H1 (cell line): ENCODE results near the gene ALPP. TPM values are rescaled to one million over a fixed set of nuclear protein-coding genes. Genes with fewer than 3 reads are reported as not detected.

ENCODE experiments used
- CTCF ChIA-PET: fragments of 300-600 bp; sonication (Branson Sonifier 250); formaldehyde crosslinking; loops from one replicate; lab custom pipeline; 2021; ENCODE audit not compliant: partially characterized antibody; lab: Charles Lee
- POLR2A ChIA-PET: fragments of 300-600 bp; sonication (Branson Sonifier 250); formaldehyde crosslinking; loops from one replicate; lab custom pipeline; 2021; ENCODE audit warnings: inconsistent platforms; ENCODE audit not compliant: partially characterized antibody; lab: Charles Lee
- DNase-seq, 2 experiments: peaks; one replicate each; pipeline versions ENCODE4 v3.0.0 to v3.0.0-alpha.2; 2010 to 2022; ENCODE audit warnings: low spot score in 2 of 2, low read depth in 1 of 2, mixed read lengths in 1 of 2
- FAIRE-seq: peaks from 2 replicates; lab custom pipeline; 2011; peaks lifted over from hg19 to GRCh38; lab: Jason Lieb, UNC
- H2AFZ ChIP-seq: 2 replicates; pipeline ENCODE4 v1.8.1; 2012; ENCODE audit warnings: low read length, inconsistent platforms
- H2AK5ac ChIP-seq: 2 replicates; pipeline ENCODE4 v1.6.1; 2013; ENCODE audit warnings: low read depth, low read length
- H2BK120ac ChIP-seq: replicated peaks from 2 replicates; pipeline ENCODE3; 2013; ENCODE audit warnings: low read depth, low read length, inconsistent platforms
- H2BK12ac ChIP-seq: 2 replicates; pipeline ENCODE4 v1.6.1; 2013; ENCODE audit warnings: low read depth, low read length
- H2BK15ac ChIP-seq: 2 replicates; pipeline ENCODE4 v1.6.1; 2013; ENCODE audit warnings: low read length
- H2BK20ac ChIP-seq: 2 replicates; pipeline ENCODE4 v1.6.1; 2013; ENCODE audit warnings: low read length
- H2BK5ac ChIP-seq: 2 replicates; pipeline ENCODE4 v1.6.1; 2013; ENCODE audit warnings: low read depth, low read length
- H3K14ac ChIP-seq: 2 replicates; pipeline ENCODE4 v1.6.1; 2013; ENCODE audit warnings: inconsistent platforms; ENCODE audit not compliant: insufficient read length
- H3K18ac ChIP-seq: 2 replicates; pipeline ENCODE4 v1.6.1; 2013; ENCODE audit warnings: low read length; ENCODE audit errors: extremely low read depth
- H3K23ac ChIP-seq: 2 replicates; pipeline ENCODE4 v1.6.1; 2013; ENCODE audit warnings: inconsistent platforms; ENCODE audit not compliant: insufficient read length
- H3K23me2 ChIP-seq: 2 replicates; pipeline ENCODE4 v1.6.1; 2013; ENCODE audit warnings: low read depth, low read length
- H3K27ac ChIP-seq: 2 replicates; pipeline ENCODE4 v1.6.1; 2011; ENCODE audit warnings: low read depth, low read length, inconsistent platforms
- H3K27me3 ChIP-seq, 4 experiments: replicated peaks in 1 of 4; 1 replicate in 1 of 4; 2 replicates in 3 of 4; pipeline versions ENCODE4 v1.6.1 to v1.8.1; 2011 to 2013; ENCODE audit warnings: low read length in 3 of 4, mild to moderate bottlenecking in 3 of 4, inconsistent platforms in 2 of 4, mixed read lengths in 2 of 4, moderate library complexity in 1 of 4; ENCODE audit not compliant: control insufficient read depth in 3 of 4, insufficient read depth in 3 of 4; ENCODE audit errors: extremely low read depth in 1 of 4
- H3K36me3 ChIP-seq, 4 experiments: 2 replicates each; pipeline versions ENCODE4 v1.6.1 to v1.8.1; 2011 to 2013; ENCODE audit warnings: mild to moderate bottlenecking in 4 of 4, low read length in 3 of 4, moderate library complexity in 2 of 4, control low read depth in 1 of 4, inconsistent platforms in 1 of 4; ENCODE audit not compliant: insufficient read depth in 4 of 4, control insufficient read depth in 2 of 4
- H3K4ac ChIP-seq: replicated peaks from 2 replicates; pipeline ENCODE3; 2013; ENCODE audit warnings: low read length, low read depth, mixed read lengths, inconsistent platforms; ENCODE audit not compliant: insufficient read length
- H3K4me1 ChIP-seq, 4 experiments: replicated peaks in 1 of 4; 1 replicate in 1 of 4; 2 replicates in 3 of 4; pipeline versions ENCODE4 v1.6.1 to v1.8.1; 2011 to 2013; ENCODE audit warnings: low read length in 3 of 4, inconsistent platforms in 2 of 4, mixed read lengths in 1 of 4; ENCODE audit not compliant: insufficient read depth in 4 of 4, control insufficient read depth in 3 of 4
- H3K4me2 ChIP-seq, 2 experiments: 2 replicates each; pipeline versions ENCODE4 v1.6.1 to v1.8.1; 2011 to 2013; ENCODE audit warnings: low read depth in 2 of 2, low read length in 2 of 2, control low read depth in 1 of 2, inconsistent platforms in 1 of 2, mild to moderate bottlenecking in 1 of 2; ENCODE audit not compliant: insufficient read depth in 1 of 2
- H3K4me3 ChIP-seq, 4 experiments: fragments of 200-600, 300-600 bp in 1 of 4; sonication (generic), shearing (Covaris generic), sonication (Bioruptor Twin) in 1 of 4; 2 replicates each; pipeline versions ENCODE4 v1.5.1 to v1.8.1; 2011 to 2016; ENCODE audit warnings: low read length in 4 of 4, low read depth in 3 of 4, control low read depth in 2 of 4, inconsistent platforms in 2 of 4, mild to moderate bottlenecking in 2 of 4, mixed read lengths in 1 of 4, moderate library complexity in 1 of 4; ENCODE audit not compliant: insufficient read depth in 2 of 4; ENCODE audit errors: extremely low read depth in 1 of 4
- H3K56ac ChIP-seq: replicated peaks from 2 replicates; pipeline ENCODE3; 2013; ENCODE audit warnings: low read depth, mild to moderate bottlenecking, mixed read lengths, low read length, inconsistent platforms; ENCODE audit not compliant: insufficient read length
- H3K79me1 ChIP-seq: 2 replicates; pipeline ENCODE4 v1.6.1; 2013; ENCODE audit warnings: low read depth, low read length, control low read depth
- H3K79me2 ChIP-seq, 2 experiments: 2 replicates each; pipeline versions ENCODE4 v1.6.1 to v1.8.1; 2012 to 2013; ENCODE audit warnings: low read length in 2 of 2, mild to moderate bottlenecking in 2 of 2, inconsistent platforms in 1 of 2; ENCODE audit not compliant: insufficient read depth in 2 of 2, control insufficient read depth in 1 of 2
- H3K9ac ChIP-seq, 4 experiments: replicated peaks in 1 of 4; 1 replicate in 1 of 4; 2 replicates in 3 of 4; pipeline versions ENCODE4 v1.6.1 to v1.8.1; 2011 to 2013; ENCODE audit warnings: low read depth in 3 of 4, low read length in 3 of 4, control low read depth in 2 of 4, mild to moderate bottlenecking in 2 of 4, moderate library complexity in 2 of 4, inconsistent platforms in 1 of 4; ENCODE audit errors: extremely low read depth in 1 of 4
- H3K9me3 ChIP-seq, 2 experiments: 2 replicates each; pipeline versions ENCODE4 v1.6.1 to v1.8.1; 2012 to 2013; ENCODE audit warnings: mild to moderate bottlenecking in 2 of 2, moderate library complexity in 2 of 2, control low read depth in 1 of 2, inconsistent platforms in 1 of 2, low read depth in 1 of 2, low read length in 1 of 2, mixed read lengths in 1 of 2; ENCODE audit not compliant: insufficient read depth in 2 of 2
- H4K20me1 ChIP-seq, 2 experiments: replicated peaks in 1 of 2; 2 replicates each; pipeline versions ENCODE3 to v1.8.1; 2011 to 2013; ENCODE audit warnings: inconsistent platforms in 2 of 2, low read length in 2 of 2, mild to moderate bottlenecking in 1 of 2; ENCODE audit not compliant: insufficient read depth in 2 of 2, control insufficient read depth in 1 of 2
- H4K5ac ChIP-seq: 2 replicates; pipeline ENCODE4 v1.6.1; 2013; ENCODE audit warnings: low read length, low read depth, mixed read lengths, inconsistent platforms; ENCODE audit not compliant: insufficient read length
- H4K8ac ChIP-seq: 2 replicates; pipeline ENCODE4 v1.8.0; 2013; ENCODE audit warnings: mild to moderate bottlenecking, moderate library complexity, low read length, inconsistent platforms; ENCODE audit not compliant: insufficient read depth; ENCODE audit errors: extremely low read depth
- H4K91ac ChIP-seq: replicated peaks from 2 replicates; pipeline ENCODE3; 2013; ENCODE audit warnings: low read length, mixed read lengths, inconsistent platforms; ENCODE audit not compliant: insufficient read length
- ASH2L ChIP-seq: fragments of 200-600, 300-600 bp; sonication (generic); IDR thresholded peaks from one replicate; pipeline ENCODE4 v1.7.1; 2017; ENCODE audit warnings: low read length
- CHD1 ChIP-seq: IDR thresholded peaks from 2 replicates; pipeline ENCODE4 v1.6.1; 2012; ENCODE audit warnings: low read depth, low read length, improper control_type of control experiment
- ZNF274 ChIP-seq: IDR thresholded peaks from 2 replicates; pipeline ENCODE4 v1.7.0; 2012; ENCODE audit warnings: low read length, borderline replicate concordance; ENCODE audit errors: extremely low read depth
- WGBS, 2 experiments: shearing (Covaris generic) in 1 of 2; methylation state at CpG; one replicate each; pipeline versions ENCODE4 v1.1.6 to v1.1.7; 2013 to 2015; ENCODE audit warnings: low lambda C conversion rate in 2 of 2, mixed read lengths in 2 of 2, inconsistent platforms in 1 of 2, low coverage in 1 of 2, missing lambda C conversion rate in 1 of 2; ENCODE audit not compliant: insufficient replicate concordance in 2 of 2, insufficient coverage in 1 of 2, insufficient read length in 1 of 2; ENCODE audit errors: extremely low coverage in 1 of 2, missing lambda C conversion rate in 1 of 2; 5-methylcytosine and 5-hydroxymethylcytosine counted together
- polyA plus RNA-seq, 7 experiments: library from polyadenylated mRNA; depleted of rRNA in 3 of 7; stranded (reverse) in 5 of 7; unstranded in 2 of 7; fragments of >200 nt in 5 of 7; fragments of 200-250 nt in 2 of 7; gene quantifications; 1 replicate in 5 of 7; 2 replicates in 1 of 7; 4 replicates in 1 of 7; pipeline versions ENCODE4 v1.2.1 to v1.2.3, GENCODE V29; 2011 to 2013; ENCODE audit warnings: missing spikeins in 2 of 7, mixed read lengths in 2 of 7
- total RNA-seq: library from RNA; stranded (reverse); fragmentation: NEBNext Ultra II Directional; extraction: Animal tissue kit (Norgen Biotek cat#: 25700); gene quantifications from 2 replicates; pipeline ENCODE4 v1.2.1, GENCODE V29; 2021

Gene ALPP
- total and polyA plus RNA-seq, 2 of the 8 experiments (the other 6 are each of a cell fraction or from before 2014, with no cell fraction given) = 0.15 TPM

DNA sequence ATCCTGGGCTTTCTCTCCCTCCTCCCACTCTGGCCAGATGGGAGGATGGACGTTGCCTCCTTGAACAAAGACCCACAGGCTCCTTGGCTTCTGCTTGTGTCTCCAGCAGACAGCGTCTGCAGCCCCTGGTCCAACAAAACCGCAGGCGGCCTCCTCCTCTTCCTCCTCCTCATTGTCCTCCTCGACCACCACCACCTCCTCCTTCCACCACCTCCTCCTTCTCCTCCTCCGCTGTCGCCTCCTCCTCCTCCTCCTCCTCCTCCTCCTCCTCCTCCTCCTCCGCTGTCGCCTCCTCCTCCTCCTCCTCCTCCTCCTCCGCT lies 45.7 kb upstream of the ALPP start:
- FAIRE-seq = no peak
- Histone ChIP-seq H3K4ac (no peak overlapping the region), H4K20me1 (no peaks in the 10 kb centered on the region), H2AFZ (no peak overlapping the region), H2AK5ac (no peak overlapping the region), H3K23me2 (no peaks in the 10 kb centered on the region), H3K4me1 (peaks cover 0 to 9% (median 7%) of the 10 kb centered on the region in 4 experiments; a peak in 4 of 7 replicates), H2BK15ac (0 out of 2 replicates have a peak overlapping the region, but pooled peaks have one; percentile 72), H3K79me1 (no peaks in the 10 kb centered on the region), H2BK20ac (no peak overlapping the region)
- WGBS, 2 experiments = 90% methylated on average over 2 of the region's 10 CpGs; no CpG with 5 or more reads in 1 of the 2 experiments
- no peak for TF ChIP-seq CHD1
- no peak for TF ChIP-seq ZNF274
- no peak for TF ChIP-seq ASH2L
- TF ChIP-seq, all 59 proteins: peak for 0
- H3K36me3 ChIP-seq = no peaks in the 10 kb centered on the region
- H3K56ac ChIP-seq = no peak overlapping the region
- H3K14ac ChIP-seq = no peak overlapping the region
- no peak overlapping the region for H4K91ac ChIP-seq
- H3K18ac ChIP-seq = no peak overlapping the region
- H3K23ac ChIP-seq = no peak overlapping the region
- no peak overlapping the region for H2BK5ac ChIP-seq
- no peak overlapping the region for H3K27ac ChIP-seq
- no peak overlapping the region for H4K5ac ChIP-seq
- no peak overlapping the region for H3K4me3 ChIP-seq
- 0 out of 2 replicates have a peak overlapping the region, but pooled peaks have one; percentile 17 for H2BK12ac ChIP-seq
- DNase-seq = no peak
- CTCF ChIA-PET = interaction anchor here (0.6 to 5.5 kb wide), 7 partner anchors 11 to 479 kb away, joined by 3 to 92 read pairs (median 3); no protein-coding TSS in a partner anchor
- no peaks in the 10 kb centered on the region for H3K27me3 ChIP-seq
- H3K79me2 ChIP-seq = no peaks in the 10 kb centered on the region
- H2BK120ac ChIP-seq = no peak overlapping the region
- POLR2A ChIA-PET = no interaction called here
- no peak overlapping the region for H3K9ac ChIP-seq
- H4K8ac ChIP-seq = peak overlapping the region; percentile 25; the same call in 1 of the 2 replicates
- H3K4me2 ChIP-seq = no peak overlapping the region
- no peaks in the 10 kb centered on the region for H3K9me3 ChIP-seq
